ENCODE data around the gene ERI3. TPM values are rescaled to one million over a fixed set of nuclear protein-coding genes. Genes with fewer than 3 reads are reported as not detected.

The ERI3 gene
- total RNA-seq, 1 donor from 2014 or later: 58.3 TPM

DNA sequence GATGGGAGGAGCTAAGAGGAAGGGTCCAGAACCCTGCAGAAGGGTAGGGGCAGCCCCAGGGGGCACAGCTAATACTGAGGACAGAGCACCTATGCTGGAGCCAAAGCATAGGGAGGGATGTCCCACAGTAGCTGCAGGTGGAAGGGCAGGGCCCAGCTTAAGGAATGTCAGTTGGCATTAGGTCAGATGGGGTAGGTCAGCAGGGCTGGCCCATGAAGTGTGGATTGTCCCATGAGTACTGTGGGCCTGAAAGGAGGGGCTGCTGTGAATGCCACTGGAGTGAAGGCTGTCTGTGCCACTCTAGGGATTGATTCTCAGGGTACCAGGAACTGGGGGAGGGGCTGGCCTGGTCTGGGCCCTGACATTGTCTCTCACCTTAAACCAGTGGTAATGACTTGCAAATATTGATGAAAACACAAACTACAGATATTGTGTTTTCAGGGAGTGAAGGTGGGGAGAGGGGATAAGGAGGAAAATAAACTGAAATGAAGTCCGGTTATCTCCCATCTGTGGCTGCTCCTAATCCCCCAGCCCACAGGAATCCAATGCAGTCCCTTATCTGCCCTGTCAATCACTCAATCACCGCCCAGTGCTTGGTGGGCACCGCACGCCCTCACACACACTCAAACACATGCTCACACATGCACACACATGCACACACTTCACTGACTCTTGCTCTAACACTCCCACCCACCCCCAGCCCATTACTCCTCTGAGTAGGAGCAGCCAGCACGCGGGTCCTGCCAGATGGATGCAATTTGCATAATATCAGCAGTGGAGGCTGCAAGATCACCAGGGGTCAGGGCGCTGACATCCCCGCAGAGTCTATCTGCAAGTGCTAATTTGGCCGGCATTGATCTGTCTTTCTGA lies 114.0 kb downstream of the ERI3 start:
- H3K79me2 ChIP-seq (ENCODE audit: insufficient read depth, low read length): no peaks in the 10 kb centered on the region
- H3K27ac ChIP-seq (ENCODE audit: low read depth, low read length): no peak overlapping the region
- peaks cover 4% of the 10 kb centered on the region for H3K36me3 ChIP-seq (ENCODE audit: insufficient read depth, low read length)
- H4K20me1 ChIP-seq (ENCODE audit: insufficient read depth, low read length): peaks cover 23% of the 10 kb centered on the region
- FAIRE-seq (no peak), DNase-seq (ENCODE audit: low read depth) (no peak)
- Mint-ChIP-seq H3K9me3 (ENCODE audit: unreplicated experiment) (peaks cover 1% of the 10 kb centered on the region), H3K27ac (ENCODE audit: unreplicated experiment) (peak overlapping the region; percentile 66), H3K27me3 (ENCODE audit: low read depth, unreplicated experiment) (no peaks in the 10 kb centered on the region), H3K36me3 (ENCODE audit: low read depth, unreplicated experiment) (peaks cover 25% of the 10 kb centered on the region), H3K4me1 (ENCODE audit: low read depth, unreplicated experiment) (peaks cover 32% of the 10 kb centered on the region), H3K4me3 (ENCODE audit: unreplicated experiment) (no peak overlapping the region)
- no peaks in the 10 kb centered on the region for H3K27me3 ChIP-seq (ENCODE audit: insufficient read depth, low read length)
- H3K4me1 ChIP-seq (ENCODE audit: insufficient read depth, low read length): peaks cover 15% of the 10 kb centered on the region
- no peaks in the 10 kb centered on the region for H3K9me3 ChIP-seq (ENCODE audit: insufficient read depth, low read depth, low read length)
- no peak overlapping the region for H3K9ac ChIP-seq (ENCODE audit: low read length)
- no peak overlapping the region for H3K4me3 ChIP-seq (ENCODE audit: insufficient read depth, low read depth, low read length)
- H2AFZ ChIP-seq (ENCODE audit: low read depth, low read length): no peak overlapping the region
- TF ChIP-seq, protein P1, sequence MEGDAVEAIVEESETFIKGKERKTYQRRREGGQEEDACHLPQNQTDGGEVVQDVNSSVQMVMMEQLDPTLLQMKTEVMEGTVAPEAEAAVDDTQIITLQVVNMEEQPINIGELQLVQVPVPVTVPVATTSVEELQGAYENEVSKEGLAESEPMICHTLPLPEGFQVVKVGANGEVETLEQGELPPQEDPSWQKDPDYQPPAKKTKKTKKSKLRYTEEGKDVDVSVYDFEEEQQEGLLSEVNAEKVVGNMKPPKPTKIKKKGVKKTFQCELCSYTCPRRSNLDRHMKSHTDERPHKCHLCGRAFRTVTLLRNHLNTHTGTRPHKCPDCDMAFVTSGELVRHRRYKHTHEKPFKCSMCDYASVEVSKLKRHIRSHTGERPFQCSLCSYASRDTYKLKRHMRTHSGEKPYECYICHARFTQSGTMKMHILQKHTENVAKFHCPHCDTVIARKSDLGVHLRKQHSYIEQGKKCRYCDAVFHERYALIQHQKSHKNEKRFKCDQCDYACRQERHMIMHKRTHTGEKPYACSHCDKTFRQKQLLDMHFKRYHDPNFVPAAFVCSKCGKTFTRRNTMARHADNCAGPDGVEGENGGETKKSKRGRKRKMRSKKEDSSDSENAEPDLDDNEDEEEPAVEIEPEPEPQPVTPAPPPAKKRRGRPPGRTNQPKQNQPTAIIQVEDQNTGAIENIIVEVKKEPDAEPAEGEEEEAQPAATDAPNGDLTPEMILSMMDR (IDR thresholded peaks at IDR 0.05; ENCODE audit: insufficient read depth, low read depth, low read length): no peak
- no peak for TF ChIP-seq EZH2 (IDR thresholded peaks at IDR 0.05; ENCODE audit: insufficient read depth, low read length)
- no peak overlapping the region for H3K4me2 ChIP-seq (ENCODE audit: low read length)

DNA sequence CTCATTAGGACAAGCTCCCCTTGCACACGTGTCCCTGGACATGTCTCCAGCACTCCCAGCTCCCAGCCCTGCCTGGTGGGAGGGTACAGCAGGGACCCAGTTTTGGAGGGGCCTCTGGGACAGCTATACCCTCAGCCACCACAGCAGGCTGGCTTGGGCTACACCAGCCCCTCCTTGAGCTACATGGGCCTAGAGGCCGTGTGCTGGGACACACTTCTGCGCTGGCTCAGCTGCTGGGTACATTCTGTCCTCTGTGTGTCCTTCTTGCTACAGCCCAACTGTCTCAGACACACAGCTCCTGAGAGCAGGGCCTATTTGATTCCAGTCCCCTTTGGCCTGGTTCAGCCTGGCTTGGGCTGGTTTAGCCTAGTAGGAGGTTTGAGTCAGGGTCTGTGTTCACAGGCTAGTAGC lies 115.1 kb downstream of the ERI3 start:
- Mint-ChIP-seq H3K27me3 (ENCODE audit: low read depth, unreplicated experiment) (no peaks in the 10 kb centered on the region), H3K9me3 (ENCODE audit: unreplicated experiment) (peaks cover 2% of the 10 kb centered on the region), H3K4me3 (ENCODE audit: unreplicated experiment) (no peak overlapping the region), H3K36me3 (ENCODE audit: low read depth, unreplicated experiment) (peaks cover 19% of the 10 kb centered on the region), H3K27ac (ENCODE audit: unreplicated experiment) (peak overlapping the region; percentile 66), H3K4me1 (ENCODE audit: low read depth, unreplicated experiment) (peaks cover 32% of the 10 kb centered on the region)
- no peak overlapping the region for H2AFZ ChIP-seq (ENCODE audit: low read depth, low read length)
- H3K27ac ChIP-seq (ENCODE audit: low read depth, low read length): peak overlapping the region; percentile 4
- H3K36me3 ChIP-seq (ENCODE audit: insufficient read depth, low read length): peaks cover 4% of the 10 kb centered on the region
- H3K79me2 ChIP-seq (ENCODE audit: insufficient read depth, low read length): no peaks in the 10 kb centered on the region
- no peak overlapping the region for H3K4me3 ChIP-seq (ENCODE audit: insufficient read depth, low read depth, low read length)
- FAIRE-seq (no peak), DNase-seq (ENCODE audit: low read depth) (no peak)
- H4K20me1 ChIP-seq (ENCODE audit: insufficient read depth, low read length): peaks cover 21% of the 10 kb centered on the region
- peak overlapping the region; percentile 34 for H3K9ac ChIP-seq (ENCODE audit: low read length)
- TF ChIP-seq EZH2 (IDR thresholded peaks at IDR 0.05; ENCODE audit: insufficient read depth, low read length): no peak
- TF ChIP-seq, protein P1 (IDR thresholded peaks at IDR 0.05; ENCODE audit: insufficient read depth, low read depth, low read length): no peak
- no peaks in the 10 kb centered on the region for H3K27me3 ChIP-seq (ENCODE audit: insufficient read depth, low read length)
- H3K4me1 ChIP-seq (ENCODE audit: insufficient read depth, low read length): peaks cover 15% of the 10 kb centered on the region
- H3K9me3 ChIP-seq (ENCODE audit: insufficient read depth, low read depth, low read length): no peaks in the 10 kb centered on the region
- peak overlapping the region; percentile 43 for H3K4me2 ChIP-seq (ENCODE audit: low read length)
